K562 (cell line): Measurements from ENCODE around the gene NOD2. TPM values are rescaled to one million over a fixed set of nuclear protein-coding genes. Genes with fewer than 3 reads are reported as not detected.

Experiments used
- ATAC-seq: fragments of 200-7000 bp; cut with Tn5 transposase; 3 replicates; pipeline ENCODE4 v1.9.1; 2020; ENCODE audit warnings: moderate library complexity
- BruUV-seq: library from RNA; stranded (reverse); fragments of 400-500 nt; replicated peaks from 2 replicates; lab custom pipeline; 2021; lab: Mats Ljungman, UMichigan
- CTCF ChIA-PET: fragments of 300-600 bp; formaldehyde crosslinking; extraction: SDS; loops from one replicate; lab custom pipeline; 2021; ENCODE audit warnings: low intra/inter-chr PET ratio; lab: Yijun Ruan, JAX
- POLR2A ChIA-PET: fragments of 300-600, 350-650 bp; sonication (Branson Sonifier 250); formaldehyde crosslinking; extraction: SDS; loops from one replicate; lab custom pipeline; 2021; ENCODE audit warnings: antibody characterized with exemption, inconsistent platforms; lab: Yijun Ruan, JAX
- DNase-seq, 4 experiments: peaks; one replicate each; pipeline versions ENCODE4 v3.0.0 to v3.0.0-alpha.2; 2011 to 2018; ENCODE audit warnings: low spot score in 3 of 4, mixed read lengths in 3 of 4; ENCODE audit errors: extremely low read depth in 1 of 4
- FAIRE-seq: peaks from 2 replicates; lab custom pipeline; 2011; peaks lifted over from hg19 to GRCh38; lab: Jason Lieb, UNC
- H2AFZ ChIP-seq: 2 replicates; pipeline ENCODE4 v1.6.0; 2011; ENCODE audit warnings: low read depth, low read length, control low read depth, inconsistent platforms
- H3K27ac ChIP-seq: fragments of 200-600 bp; 3 replicates; pipeline ENCODE4 v1.8.0; 2011; ENCODE audit warnings: low read depth, mild to moderate bottlenecking, control low read depth, inconsistent platforms, low read length, moderate library complexity, mixed read lengths; ENCODE audit errors: extremely low read depth
- H3K27me3 ChIP-seq, 2 experiments: fragments of 300-600 bp in 1 of 2; 2 replicates in 1 of 2; 3 replicates in 1 of 2; pipeline versions ENCODE4 v1.6.0 to v1.8.0; 2011; ENCODE audit warnings: inconsistent platforms in 2 of 2, low read length in 2 of 2, mild to moderate bottlenecking in 1 of 2, mixed read lengths in 1 of 2, moderate library complexity in 1 of 2; ENCODE audit not compliant: control insufficient read depth in 2 of 2, insufficient read depth in 2 of 2
- H3K36me3 ChIP-seq: fragments of 300-600 bp; 3 replicates; pipeline ENCODE4 v1.8.0; 2011; ENCODE audit warnings: mild to moderate bottlenecking, low read length, inconsistent platforms; ENCODE audit not compliant: control insufficient read depth, insufficient read depth
- H3K4me1 ChIP-seq, 2 experiments: fragments of 200-600 bp in 1 of 2; replicated peaks in 1 of 2; 2 replicates in 1 of 2; 3 replicates in 1 of 2; pipeline versions ENCODE4 v1.5.1 to v1.8.0; 2011; ENCODE audit warnings: inconsistent platforms in 2 of 2, low read length in 2 of 2, mild to moderate bottlenecking in 1 of 2, mixed read lengths in 1 of 2, moderate library complexity in 1 of 2; ENCODE audit not compliant: control insufficient read depth in 2 of 2, insufficient read depth in 2 of 2
- H3K4me2 ChIP-seq: 2 replicates; pipeline ENCODE4 v1.6.1; 2011; ENCODE audit warnings: low read length, control low read depth, inconsistent platforms, mixed read lengths; ENCODE audit not compliant: insufficient read depth
- H3K4me3 ChIP-seq: fragments of 200-600 bp; sonication (generic), shearing (Covaris generic); 2 replicates; pipeline ENCODE4 v1.5.1; 2016; ENCODE audit warnings: control low read depth, inconsistent platforms
- H3K79me2 ChIP-seq: fragments of 200-600 bp; 3 replicates; pipeline ENCODE4 v1.8.0; 2011; ENCODE audit warnings: low read length, inconsistent platforms; ENCODE audit not compliant: control insufficient read depth, insufficient read depth
- H3K9ac ChIP-seq, 2 experiments: 2 replicates each; pipeline versions ENCODE4 v1.6.0 to v1.6.1; 2011; ENCODE audit warnings: low read depth in 2 of 2, low read length in 2 of 2, control low read depth in 1 of 2, inconsistent platforms in 1 of 2, mild to moderate bottlenecking in 1 of 2, mixed read lengths in 1 of 2; ENCODE audit not compliant: insufficient read depth in 1 of 2
- H3K9me1 ChIP-seq: one replicate; pipeline ENCODE4 v1.6.0; 2011; ENCODE audit warnings: inconsistent platforms, mild to moderate bottlenecking, low read length, moderate library complexity; ENCODE audit not compliant: control insufficient read depth, insufficient read depth
- H3K9me3 ChIP-seq: replicated peaks from 2 replicates; pipeline ENCODE4 v1.5.1; 2011; ENCODE audit warnings: low read depth, low read length, inconsistent platforms; ENCODE audit not compliant: control insufficient read depth, insufficient read depth
- H4K20me1 ChIP-seq: replicated peaks from 2 replicates; pipeline ENCODE4 v1.6.1; 2011; ENCODE audit warnings: low read length, inconsistent platforms, mixed read lengths; ENCODE audit not compliant: control insufficient read depth, insufficient read depth
- CBFA2T2 ChIP-seq: fragments of 450-650 bp; conservative IDR thresholded peaks from 2 replicates; pipeline ENCODE4 v1.6.1; 2017; ENCODE audit warnings: mild to moderate bottlenecking
- CBFA2T3 ChIP-seq: fragments of 450-650 bp; IDR thresholded peaks from 2 replicates; pipeline ENCODE4 v1.6.1; 2017
- GTF2A2 ChIP-seq: IDR thresholded peaks from 2 replicates; pipeline ENCODE4 v1.6.1; 2016; ENCODE audit warnings: mild to moderate bottlenecking, missing genetic modification characterization, missing compliant biosample characterization
- HMGN3 ChIP-seq: IDR thresholded peaks from 2 replicates; pipeline ENCODE4 v1.6.1; 2011; ENCODE audit warnings: borderline replicate concordance, low read depth, mild to moderate bottlenecking, mixed read lengths, low read length; ENCODE audit not compliant: insufficient read length; ENCODE audit errors: extremely low read depth
- MBD2 ChIP-seq: sonication (generic); IDR thresholded peaks from 2 replicates; pipeline ENCODE4 v1.6.1; 2016; ENCODE audit warnings: low read depth, borderline replicate concordance
- MED1 ChIP-seq: sonication (generic); formaldehyde crosslinking; IDR thresholded peaks from 2 replicates; pipeline ENCODE4 v1.8.1; 2023; ENCODE audit warnings: missing genetic modification reagents, borderline replicate concordance
- PHTF2 ChIP-seq: fragments of 250-450 bp; sonication (Bioruptor Pico); IDR thresholded peaks from 2 replicates; pipeline ENCODE4 v1.5.0; 2021; ENCODE audit warnings: mild to moderate bottlenecking
- RFX7 ChIP-seq: fragments of 250-450 bp; sonication (Bioruptor Pico); IDR thresholded peaks from 2 replicates; pipeline ENCODE4 v1.5.1; 2021; ENCODE audit warnings: mild to moderate bottlenecking
- SUPT5H ChIP-seq: fragments of 450-650 bp; IDR thresholded peaks from 2 replicates; pipeline ENCODE4 v1.6.1; 2016
- TOE1 ChIP-seq, 2 experiments: fragments of 450-650 bp in 1 of 2; sonication (generic) in 1 of 2; formaldehyde crosslinking in 1 of 2; IDR thresholded peaks; 2 replicates each; pipeline versions ENCODE4 v1.7.1 to v1.8.0; 2016 to 2022; ENCODE audit warnings: borderline replicate concordance in 2 of 2, mild to moderate bottlenecking in 2 of 2, antibody characterized with exemption in 1 of 2, inconsistent platforms in 1 of 2, low read depth in 1 of 2, missing genetic modification reagents in 1 of 2, moderate library complexity in 1 of 2
- ZC3H11A ChIP-seq: IDR thresholded peaks from 2 replicates; pipeline ENCODE4 v1.6.1; 2012; ENCODE audit warnings: low read depth, low read length, improper control_type of control experiment
- ZFP36 ChIP-seq: fragments of 150-350 bp; IDR thresholded peaks from 2 replicates; pipeline ENCODE4 v1.6.1; 2018; ENCODE audit warnings: low read length, low read depth; ENCODE audit not compliant: partially characterized antibody
- ZNF324 ChIP-seq: fragments of 250-450 bp; sonication (Bioruptor Pico); IDR thresholded peaks from 2 replicates; pipeline ENCODE4 v1.4.0; 2020; ENCODE audit warnings: mild to moderate bottlenecking
- ZNF668 ChIP-seq: fragments of 250-450 bp; sonication (Bioruptor Pico); IDR thresholded peaks from 2 replicates; pipeline ENCODE4 v1.8.0; 2022; ENCODE audit warnings: mild to moderate bottlenecking, inconsistent platforms
- WGBS: fragments of 100-300 bp; shearing (Covaris generic); methylation state at CpG from one replicate; pipeline ENCODE4 v1.1.6; 2016; ENCODE audit warnings: low coverage, mixed read lengths; ENCODE audit not compliant: insufficient coverage; ENCODE audit errors: missing lambda C conversion rate; 5-methylcytosine and 5-hydroxymethylcytosine counted together
- in situ Hi-C: fragments of 300-500 bp; cut with MboI; formaldehyde crosslinking; loops from 4 replicates; pipeline ENCODE4 v1.15.0; 2018; ENCODE audit warnings: inconsistent platforms, mixed read lengths
- intact Hi-C: fragments of 100-400 bp; cut with micrococcal nuclease; formaldehyde crosslinking; loops from 2 replicates; pipeline ENCODE4 v1.14.2; 2022
- polyA plus RNA-seq, 8 experiments: library from polyadenylated mRNA; depleted of rRNA in 4 of 8; stranded (reverse) in 5 of 8; unstranded in 3 of 8; fragments of >200 nt; fragmentation: Nextera tagmentation in 2 of 8; fragmentation: Illumina TruSeq in 1 of 8; extraction: Ambion mirVana in 2 of 8; extraction: Trizol in 1 of 8; gene quantifications; 2 replicates each; pipeline versions ENCODE4 v1.2.1 to v1.2.3, GENCODE V29; 2011 to 2014; ENCODE audit warnings: inconsistent platforms in 1 of 8, missing spikeins in 1 of 8
- total RNA-seq, 7 experiments: library from RNA; depleted of rRNA in 6 of 7; stranded (reverse); fragments of >200 nt in 6 of 7; fragmentation: Illumina TruSeq in 2 of 7; extraction: Trizol in 2 of 7; gene quantifications; 2 replicates each; pipeline versions ENCODE4 v1.2.1 to v1.2.3, GENCODE V29; 2011 to 2021; ENCODE audit warnings: low replicate concordance in 1 of 7
- TF ChIP-seq, protein P1 (sequence below): fragments of 250-450 bp; sonication (Bioruptor Pico); IDR thresholded peaks from 2 replicates; pipeline ENCODE4 v1.8.0; 2021; ENCODE audit warnings: moderate library complexity, mild to moderate bottlenecking, inconsistent platforms
- TF ChIP-seq, protein P2 (sequence below): fragments of 250-450 bp; sonication (Bioruptor Pico); IDR thresholded peaks from 2 replicates; pipeline ENCODE4 v1.5.1; 2021; ENCODE audit warnings: mild to moderate bottlenecking

The NOD2 gene
- total and polyA plus RNA-seq, 9 of the 15 experiments (the other 6 are each of a cell fraction or from before 2014, with no cell fraction given), result 0.04 TPM; not detected in 8

DNA sequence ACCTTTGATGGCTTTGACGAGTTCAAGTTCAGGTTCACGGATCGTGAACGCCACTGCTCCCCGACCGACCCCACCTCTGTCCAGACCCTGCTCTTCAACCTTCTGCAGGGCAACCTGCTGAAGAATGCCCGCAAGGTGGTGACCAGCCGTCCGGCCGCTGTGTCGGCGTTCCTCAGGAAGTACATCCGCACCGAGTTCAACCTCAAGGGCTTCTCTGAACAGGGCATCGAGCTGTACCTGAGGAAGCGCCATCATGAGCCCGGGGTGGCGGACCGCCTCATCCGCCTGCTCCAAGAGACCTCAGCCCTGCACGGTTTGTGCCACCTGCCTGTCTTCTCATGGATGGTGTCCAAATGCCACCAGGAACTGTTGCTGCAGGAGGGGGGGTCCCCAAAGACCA lies 17.6 kb downstream of the NOD2 start:
- ATAC-seq (no peak), FAIRE-seq (no peak), DNase-seq (no peak)
- BruUV-seq, result no TSS peak
- TF ChIP-seq ZFP36 (no peak), MED1 (CRISPR knock-in tag) (no peak), TOE1 (IDR thresholded peaks at IDR 0.05; ENCODE audit: borderline replicate concordance) (no peak), TOE1 (CRISPR knock-in tag; IDR thresholded peaks at IDR 0.05; ENCODE audit: borderline replicate concordance, low read depth) (no peak), CBFA2T3 (no peak), HMGN3 (no peak), SUPT5H (no peak), RFX7 (CRISPR knock-in tag) (no peak), ZNF668 (no peak), CBFA2T2 (no peak), GTF2A2 (tag) (no peak), ZC3H11A (no peak), PHTF2 (CRISPR knock-in tag) (no peak), ZNF324 (CRISPR knock-in tag) (no peak), MBD2 (no peak)
- TF ChIP-seq, protein P1, sequence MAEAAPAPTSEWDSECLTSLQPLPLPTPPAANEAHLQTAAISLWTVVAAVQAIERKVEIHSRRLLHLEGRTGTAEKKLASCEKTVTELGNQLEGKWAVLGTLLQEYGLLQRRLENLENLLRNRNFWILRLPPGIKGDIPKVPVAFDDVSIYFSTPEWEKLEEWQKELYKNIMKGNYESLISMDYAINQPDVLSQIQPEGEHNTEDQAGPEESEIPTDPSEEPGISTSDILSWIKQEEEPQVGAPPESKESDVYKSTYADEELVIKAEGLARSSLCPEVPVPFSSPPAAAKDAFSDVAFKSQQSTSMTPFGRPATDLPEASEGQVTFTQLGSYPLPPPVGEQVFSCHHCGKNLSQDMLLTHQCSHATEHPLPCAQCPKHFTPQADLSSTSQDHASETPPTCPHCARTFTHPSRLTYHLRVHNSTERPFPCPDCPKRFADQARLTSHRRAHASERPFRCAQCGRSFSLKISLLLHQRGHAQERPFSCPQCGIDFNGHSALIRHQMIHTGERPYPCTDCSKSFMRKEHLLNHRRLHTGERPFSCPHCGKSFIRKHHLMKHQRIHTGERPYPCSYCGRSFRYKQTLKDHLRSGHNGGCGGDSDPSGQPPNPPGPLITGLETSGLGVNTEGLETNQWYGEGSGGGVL, result no peak
- TF ChIP-seq, protein P2, sequence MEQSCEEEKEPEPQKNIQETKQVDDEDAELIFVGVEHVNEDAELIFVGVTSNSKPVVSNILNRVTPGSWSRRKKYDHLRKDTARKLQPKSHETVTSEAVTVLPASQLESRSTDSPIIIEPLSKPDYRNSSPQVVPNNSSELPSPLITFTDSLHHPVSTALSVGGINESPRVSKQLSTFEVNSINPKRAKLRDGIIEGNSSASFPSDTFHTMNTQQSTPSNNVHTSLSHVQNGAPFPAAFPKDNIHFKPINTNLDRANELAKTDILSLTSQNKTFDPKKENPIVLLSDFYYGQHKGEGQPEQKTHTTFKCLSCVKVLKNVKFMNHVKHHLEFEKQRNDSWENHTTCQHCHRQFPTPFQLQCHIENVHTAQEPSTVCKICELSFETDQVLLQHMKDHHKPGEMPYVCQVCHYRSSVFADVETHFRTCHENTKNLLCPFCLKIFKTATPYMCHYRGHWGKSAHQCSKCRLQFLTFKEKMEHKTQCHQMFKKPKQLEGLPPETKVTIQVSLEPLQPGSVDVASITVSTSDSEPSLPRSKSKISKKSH (CRISPR knock-in tag), result no peak
- CTCF ChIA-PET, result no interaction called here
- intact Hi-C loops, result no loop called here
- no peaks in the 10 kb centered on the region for H3K79me2 ChIP-seq
- H3K27me3 ChIP-seq, result peaks cover 12 to 49% of the 10 kb centered on the region in 2 experiments; a peak in 4 of 5 replicates
- peaks cover 0 to 13% of the 10 kb centered on the region in 2 experiments; a peak in 3 of 5 replicates for H3K4me1 ChIP-seq
- H3K4me2 ChIP-seq, result no peak overlapping the region
- in situ Hi-C loops, result no loop called here
- H4K20me1 ChIP-seq, result no peaks in the 10 kb centered on the region
- no peak overlapping the region; a peak in 1 of 4 replicates for H3K9ac ChIP-seq
- no peaks in the 10 kb centered on the region for H3K36me3 ChIP-seq
- no peaks in the 10 kb centered on the region for H3K9me1 ChIP-seq
- H3K9me3 ChIP-seq, result no peaks in the 10 kb centered on the region
- H3K4me3 ChIP-seq, result no peak overlapping the region
- H2AFZ ChIP-seq, result no peak overlapping the region
- WGBS, result 8% methylated on average over 12 of the region's 21 CpGs
- H3K27ac ChIP-seq, result no peak overlapping the region
- POLR2A ChIA-PET, result no interaction called here
